ENCODE results near the gene TP53BP1.

TP53BP1 gene

DNA sequence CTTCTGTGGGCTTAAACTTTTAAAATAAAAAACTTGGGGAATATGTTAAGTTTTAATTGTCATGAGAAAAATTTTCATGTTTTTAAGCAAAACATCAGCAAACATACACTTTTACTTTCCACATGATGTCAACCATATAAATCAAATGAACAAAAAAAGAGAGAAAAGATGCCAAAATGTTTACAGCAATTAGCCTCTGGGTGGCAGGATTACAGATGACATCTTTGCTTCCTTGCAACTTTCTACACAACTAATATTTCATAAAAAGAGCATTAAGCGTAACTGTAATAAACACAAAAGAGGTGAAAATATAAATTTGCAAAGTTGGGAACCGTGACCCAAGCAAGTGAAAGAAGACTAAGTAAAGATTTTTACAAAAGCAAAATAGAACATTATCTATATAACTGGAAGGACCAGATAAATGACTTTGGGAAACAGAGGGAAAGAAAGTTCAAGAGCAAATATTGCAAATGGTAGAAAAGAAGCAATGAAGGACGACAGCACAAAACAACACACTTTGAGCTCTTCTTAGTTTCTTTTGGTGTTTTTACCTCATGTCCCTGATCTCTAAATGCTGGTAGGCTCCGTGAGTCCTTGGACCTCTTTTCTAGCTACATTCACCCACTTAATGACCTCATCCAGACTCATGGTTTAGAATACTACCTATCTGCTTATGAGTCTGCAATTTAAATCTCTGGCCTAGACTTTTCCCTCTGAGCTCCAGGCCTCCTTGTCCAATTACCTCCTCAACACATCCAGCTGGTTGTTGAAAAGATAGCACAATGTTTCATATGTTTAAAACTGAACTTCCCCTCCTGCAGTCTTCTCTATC lies 9.4 kb downstream of the TP53BP1 start:
- peak; percentile 9 for DNase-seq

GRCh38 chr15:43473885-43474284 lies 19.1 kb downstream of the TP53BP1 start:
- DNase-seq: no peak

GRCh38 chr15:43471975-43472374 lies 21.0 kb downstream of the TP53BP1 start:
- no peak for DNase-seq

- no peak for DNase-seq
These were observed 23.1 kb downstream of the TP53BP1 start for GRCh38 chr15:43469867-43470266.

DNA sequence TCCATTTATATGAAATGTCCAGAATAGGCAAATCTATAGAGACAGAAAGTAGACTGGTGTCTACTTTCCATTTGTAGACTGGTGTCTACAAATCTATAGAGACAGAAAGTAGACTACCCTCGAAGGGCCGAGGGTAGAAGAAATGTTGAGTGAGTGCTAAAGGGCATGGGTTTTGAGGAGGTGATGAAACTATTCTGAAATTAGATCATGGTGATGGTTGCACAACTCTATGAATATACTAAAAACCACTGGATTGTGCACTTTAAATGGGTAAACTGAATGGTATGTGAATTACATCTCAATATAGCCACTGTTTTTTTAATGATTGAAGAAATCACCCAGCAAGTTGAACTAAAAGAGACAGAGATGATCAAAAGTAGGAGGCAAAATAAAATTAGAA lies 27.9 kb downstream of the TP53BP1 start:
- DNase-seq: no peak

DNA sequence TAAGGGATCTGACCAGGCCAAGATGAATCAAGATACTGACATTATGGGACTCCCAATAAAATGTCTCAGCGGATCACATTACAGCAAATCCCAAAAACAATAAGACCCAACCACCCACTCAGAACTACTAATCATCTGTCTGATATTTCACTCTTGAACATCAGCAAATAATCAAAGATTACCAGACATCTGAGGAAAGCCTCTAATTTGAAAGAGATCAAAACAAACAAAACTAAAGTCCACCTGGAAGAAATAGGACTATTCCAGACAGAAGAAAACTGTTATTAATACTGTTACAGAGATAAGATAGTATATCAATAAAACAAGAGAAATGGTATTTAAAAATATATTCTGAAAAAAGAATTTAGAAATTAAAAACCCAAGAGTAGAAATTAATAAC lies 29.0 kb downstream of the TP53BP1 start:
- DNase-seq: no peak

- DNase-seq: no peak
These were observed 29.4 kb downstream of the TP53BP1 start for GRCh38 chr15:43463507-43463906.

DNA sequence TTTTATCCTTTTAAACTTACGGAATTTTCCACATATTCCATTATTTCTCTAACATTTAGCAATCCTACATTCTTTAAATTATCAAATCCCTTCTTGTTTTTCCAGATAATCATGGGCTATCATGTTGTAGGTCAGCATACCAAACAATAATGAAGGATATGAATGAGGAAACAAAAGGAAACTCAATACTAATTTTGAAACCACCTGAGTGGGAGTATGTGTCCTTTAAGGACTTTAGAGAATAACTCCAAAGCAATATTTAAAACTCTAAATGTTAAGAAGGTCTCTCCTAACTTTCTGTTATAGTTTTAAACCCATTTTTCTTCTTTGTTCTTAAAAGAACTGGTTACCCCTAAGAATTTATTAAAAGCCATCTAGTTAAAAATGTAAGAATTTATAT lies 43.0 kb downstream of the TP53BP1 start:
- no peak for DNase-seq

DNA sequence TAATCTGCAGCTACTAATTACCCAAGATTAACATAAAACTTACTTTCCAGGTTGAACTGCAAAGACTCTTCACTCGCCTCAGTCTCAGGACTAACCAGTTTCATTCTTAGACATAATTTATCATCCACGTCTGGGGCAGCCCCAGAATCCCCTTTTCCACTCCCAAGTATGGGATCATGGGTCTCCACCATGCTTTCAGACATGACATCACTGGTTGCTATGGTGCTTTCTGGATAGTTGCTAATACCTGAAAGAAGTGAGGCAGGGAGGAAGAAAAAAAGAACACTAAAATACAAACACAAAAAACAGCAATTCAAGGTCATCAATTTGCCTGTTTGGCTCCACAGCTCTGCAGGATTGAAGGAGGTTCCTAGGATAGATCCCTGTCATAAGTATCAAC lies 46.6 kb downstream of the TP53BP1 start:
- no peak for DNase-seq

GRCh38 chr15:43441316-43441715 lies 51.6 kb downstream of the TP53BP1 start:
- no peak for DNase-seq

DNA sequence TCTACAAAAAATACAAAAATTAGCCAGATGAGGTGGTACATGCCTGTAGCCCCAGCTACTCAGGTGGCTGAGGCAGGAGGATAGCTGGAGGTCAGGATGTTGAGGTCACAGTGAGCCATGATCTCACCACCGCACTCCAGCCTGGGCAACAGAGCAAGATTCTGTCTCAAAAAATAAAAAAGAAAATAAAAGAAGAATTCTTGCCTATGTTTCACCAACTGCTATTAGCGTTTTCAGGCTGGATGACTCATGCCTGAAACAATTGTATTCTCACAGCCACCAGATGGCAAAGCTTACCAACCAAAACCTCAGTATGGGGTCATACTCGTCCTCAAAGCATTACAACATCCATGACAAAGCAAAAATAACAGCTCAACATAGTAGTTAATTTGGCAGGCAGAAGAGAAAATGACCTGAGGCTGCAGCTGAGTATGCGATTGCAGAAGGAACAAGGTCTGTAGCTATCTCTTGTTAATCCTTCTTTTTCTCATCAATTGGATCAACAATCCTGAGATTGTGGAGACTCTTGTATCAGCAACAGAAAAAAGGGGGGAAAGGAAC lies 52.2 kb downstream of the TP53BP1 start:
- peak; percentile 84 for DNase-seq

DNA sequence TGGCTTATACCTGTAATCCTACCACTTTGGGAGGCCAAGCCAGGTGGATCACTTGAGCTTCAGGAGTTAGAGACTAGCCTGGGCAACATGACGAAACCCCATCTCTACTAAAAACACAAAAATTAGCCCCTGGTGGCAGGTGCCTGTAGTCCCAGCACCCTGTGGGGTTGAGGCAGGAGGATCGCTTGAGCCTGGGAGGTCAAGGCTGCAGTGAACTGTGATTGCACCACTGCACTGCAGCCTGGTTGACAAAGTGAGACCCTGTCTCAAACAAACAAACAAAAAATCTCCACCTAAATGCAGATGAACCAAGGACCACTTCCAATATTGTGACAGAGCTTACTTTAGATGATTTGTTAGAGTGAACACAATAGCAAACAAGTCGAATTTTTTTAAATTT lies 53.7 kb downstream of the TP53BP1 start:
- no peak for DNase-seq

- DNase-seq: no peak
These were observed 56.6 kb downstream of the TP53BP1 start for GRCh38 chr15:43436395-43436794.

- DNase-seq: no peak
These were observed 58.5 kb downstream of the TP53BP1 start for GRCh38 chr15:43434446-43434845.

GRCh38 chr15:43433661-43434303 lies 59.2 kb downstream of the TP53BP1 start:
- no peak for DNase-seq

- no peak for DNase-seq
These were observed 59.8 kb downstream of the TP53BP1 start for GRCh38 chr15:43433165-43433564.

- DNase-seq: no peak
These were observed 63.3 kb downstream of the TP53BP1 start for GRCh38 chr15:43429687-43430086.

DNA sequence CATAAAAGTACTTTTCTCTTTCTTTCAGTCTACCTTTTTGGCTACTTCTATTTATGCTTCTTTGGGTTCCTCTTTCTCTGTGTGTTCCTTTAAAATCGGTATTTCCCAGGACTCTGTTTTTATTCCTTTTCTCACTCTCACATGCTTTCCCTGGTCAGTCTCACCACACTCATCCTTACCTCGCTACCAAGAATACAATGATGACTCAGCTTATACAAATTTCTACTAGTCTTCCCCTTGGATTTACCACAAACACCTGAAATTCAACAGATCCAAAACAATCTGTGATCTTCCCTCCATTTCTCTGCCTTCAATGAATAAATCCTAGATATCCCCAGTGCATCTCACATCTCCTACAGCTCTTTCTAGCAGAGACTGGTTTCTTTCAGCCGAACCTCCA lies 69.2 kb downstream of the TP53BP1 start:
- no peak for DNase-seq

DNA sequence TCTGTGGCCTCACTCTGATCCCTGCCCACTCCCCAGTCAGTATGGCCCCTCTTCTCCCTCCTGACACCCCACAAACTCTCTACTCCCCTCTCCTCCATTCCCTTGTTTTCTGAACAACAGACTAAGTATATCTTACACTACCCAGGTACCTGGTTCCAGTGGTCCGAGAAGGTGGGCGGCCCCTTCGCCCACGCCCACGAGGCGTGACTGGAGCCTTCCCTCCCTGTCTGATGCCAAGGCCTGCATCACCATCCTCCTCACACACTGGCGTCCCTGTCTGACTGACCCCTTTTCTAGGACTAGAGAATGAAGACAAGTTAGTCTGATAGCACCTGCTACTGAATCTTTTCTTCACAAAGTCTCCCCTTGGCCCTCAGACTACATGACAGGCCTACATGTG lies 72.1 kb downstream of the TP53BP1 start:
- DNase-seq: no peak

DNA sequence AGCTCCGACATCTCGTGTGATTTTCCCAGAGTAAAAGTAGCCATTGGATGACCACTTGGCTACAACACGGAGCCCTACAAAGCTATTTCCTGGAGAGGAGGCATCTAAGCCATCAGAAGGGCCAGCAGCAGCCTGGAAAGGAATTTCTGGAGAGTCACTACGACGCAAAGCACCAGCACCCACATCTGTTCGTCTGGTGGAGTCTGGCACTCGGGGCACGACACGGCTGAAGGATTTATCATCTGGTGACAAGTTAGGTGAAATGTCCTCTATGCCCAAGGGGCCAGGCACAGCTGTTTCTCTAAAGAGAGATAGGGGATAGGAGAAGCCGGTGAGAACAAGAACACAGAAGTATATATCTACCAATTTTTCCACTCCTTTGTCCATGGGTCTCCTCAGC lies 72.5 kb downstream of the TP53BP1 start:
- DNase-seq: no peak

DNA sequence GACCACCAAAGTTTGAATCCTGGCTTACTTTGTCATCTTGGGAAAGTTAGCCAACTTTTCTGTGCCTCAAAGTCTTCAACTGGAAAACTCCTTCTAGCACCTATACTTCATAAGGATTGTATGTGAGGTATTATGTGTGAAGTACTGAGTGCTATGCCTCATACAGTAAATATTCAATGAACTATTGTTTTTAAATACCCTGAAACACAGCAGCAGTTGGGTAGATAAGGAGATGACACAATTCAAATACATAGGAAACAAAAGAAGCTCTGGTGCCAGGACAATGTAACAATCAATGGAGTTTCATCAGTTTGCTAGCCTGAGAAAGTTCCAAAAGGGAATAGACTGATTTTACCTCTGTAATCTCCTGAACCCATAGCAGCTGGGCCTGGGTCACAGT lies 78.8 kb downstream of the TP53BP1 start:
- no peak for DNase-seq

GRCh38 chr15:43412096-43412495 lies 80.9 kb downstream of the TP53BP1 start:
- DNase-seq: no peak

GRCh38 chr15:43410572-43411214 lies 82.3 kb downstream of the TP53BP1 start:
- no peak for DNase-seq

DNA sequence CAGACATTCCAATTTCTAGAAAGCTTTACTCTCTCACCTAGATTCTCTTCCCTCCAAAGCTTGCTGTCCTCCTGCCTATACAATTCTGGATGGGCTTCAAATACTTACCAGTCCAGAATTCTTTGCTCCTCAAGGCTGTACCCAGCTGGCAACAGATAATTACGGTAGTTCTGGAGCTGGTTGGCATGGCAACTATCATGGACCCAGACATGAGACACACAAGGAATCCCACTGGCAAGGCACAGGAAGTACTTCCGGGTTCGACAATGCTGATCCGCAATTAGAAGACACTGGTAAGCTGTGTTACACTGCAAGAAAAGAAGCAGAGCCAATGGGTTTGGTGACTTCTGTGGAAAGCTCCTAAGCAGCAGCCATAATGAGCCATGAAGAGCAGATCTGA lies 84.2 kb downstream of the TP53BP1 start:
- DNase-seq: no peak

Data from midbrain (tissue), 1 donor.